GM19452 (cell line): Measurements from ENCODE around the gene CAB39.

ENCODE experiments used
- ATAC-seq: cut with Tn5 transposase; IDR thresholded peaks from one replicate; pipeline ENCODE4 v1.9.1; 2021; ENCODE audit not compliant: unreplicated experiment

The CAB39 gene

GRCh38 chr2:230849633-230850357 lies 137.2 kb downstream of the CAB39 start:
- no peak for ATAC-seq

- no peak for ATAC-seq
These were observed 137.7 kb downstream of the CAB39 start for GRCh38 chr2:230850358-230850658.

GRCh38 chr2:230852113-230852512 lies 139.5 kb downstream of the CAB39 start:
- ATAC-seq, result no peak

- ATAC-seq, result no peak
These were observed 149.1 kb downstream of the CAB39 start for GRCh38 chr2:230861552-230862255.

GRCh38 chr2:230862292-230862691 lies 149.7 kb downstream of the CAB39 start:
- no peak for ATAC-seq

GRCh38 chr2:230863031-230863430 lies 150.4 kb downstream of the CAB39 start:
- ATAC-seq, result no peak

- ATAC-seq, result no peak
These were observed 150.9 kb downstream of the CAB39 start for GRCh38 chr2:230863442-230864121.

- ATAC-seq, result no peak
These were observed 151.5 kb downstream of the CAB39 start for GRCh38 chr2:230864122-230864604.

- peak; percentile 54 for ATAC-seq
These were observed 152.1 kb downstream of the CAB39 start, which contains the start of gene ITM2C for GRCh38 chr2:230864605-230865306. ITM2C (plus strand) TSS chr2:230864942; CDS start chr2:230865026, 84 bp downstream.

- ATAC-seq, result no peak
These were observed 152.7 kb downstream of the CAB39 start for GRCh38 chr2:230865307-230865765.

GRCh38 chr2:230865766-230866755 lies 153.4 kb downstream of the CAB39 start:
- no peak for ATAC-seq

- ATAC-seq, result no peak
These were observed 154.3 kb downstream of the CAB39 start for GRCh38 chr2:230866756-230867523.

GRCh38 chr2:230868161-230868946 lies 155.7 kb downstream of the CAB39 start:
- ATAC-seq, result no peak

GRCh38 chr2:230868947-230869913 lies 156.6 kb downstream of the CAB39 start:
- no peak for ATAC-seq

GRCh38 chr2:230869914-230870543 lies 157.4 kb downstream of the CAB39 start:
- no peak for ATAC-seq
